NK-92 (cell line): ENCODE measurements around the gene NEU2.

ENCODE experiments used
- DNase-seq: peaks from one replicate; lab custom pipeline; 2025; ENCODE audit not compliant: unreplicated experiment; lab: John Stamatoyannopoulos, UW

NEU2 gene

DNA sequence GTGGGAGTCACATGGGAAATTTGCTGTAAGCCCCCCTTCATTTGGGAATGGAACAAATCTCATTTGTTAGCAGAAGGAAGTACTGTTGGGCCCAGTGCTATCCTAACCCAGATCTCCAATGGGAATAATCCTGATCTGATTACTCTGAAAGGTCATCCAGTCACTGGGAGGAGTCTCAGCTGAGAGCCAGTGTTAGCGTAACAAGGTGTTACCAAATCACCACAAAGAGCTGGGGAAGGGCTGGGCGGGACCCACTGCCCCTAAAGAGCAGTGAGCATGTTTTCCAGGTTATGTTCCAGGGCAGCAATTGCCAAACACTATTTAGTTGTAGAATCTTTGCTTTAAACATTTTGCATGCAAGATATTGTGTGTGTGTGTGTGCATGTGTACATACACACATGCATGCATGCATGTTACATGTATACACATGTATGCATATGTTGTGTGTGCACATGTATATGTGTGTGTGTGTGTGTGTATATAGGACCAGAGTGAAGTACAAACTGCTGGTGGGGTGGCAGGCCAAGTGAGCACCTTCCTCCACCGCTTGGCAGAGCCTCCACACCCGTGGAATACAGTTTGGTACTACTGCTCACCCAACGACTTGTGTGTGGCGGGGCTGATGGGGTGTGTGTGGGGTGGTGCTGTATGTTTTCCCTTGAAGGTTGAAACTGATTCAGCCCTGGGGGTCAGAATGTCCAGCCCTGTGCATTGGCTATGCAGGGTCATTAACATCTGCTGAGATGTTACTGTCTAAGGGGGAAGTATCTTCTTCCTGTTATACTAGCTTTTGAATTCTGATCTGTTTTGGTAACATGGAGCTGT, 42.9 kb downstream of the NEU2 start:
- DNase-seq = no peak

DNA sequence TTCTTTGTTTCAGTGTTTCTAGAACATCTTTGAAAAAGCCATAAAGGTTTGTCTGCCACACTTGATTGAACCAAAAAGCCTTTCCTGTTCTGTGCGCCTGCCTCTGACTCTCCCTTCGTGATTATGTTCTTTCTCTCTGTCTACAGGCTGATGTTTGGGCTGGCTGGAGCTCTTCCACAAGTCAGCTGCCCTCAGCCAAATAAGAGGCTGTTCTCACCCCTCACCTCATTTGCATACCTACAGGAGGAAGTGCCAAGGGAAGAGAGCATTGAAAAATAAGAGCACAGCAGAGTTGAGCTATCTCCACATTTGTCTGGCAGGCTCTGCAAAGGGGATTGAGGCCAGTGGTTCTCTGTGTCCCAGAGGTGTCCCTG, 43.5 kb downstream of the NEU2 start:
- no peak for DNase-seq

DNA sequence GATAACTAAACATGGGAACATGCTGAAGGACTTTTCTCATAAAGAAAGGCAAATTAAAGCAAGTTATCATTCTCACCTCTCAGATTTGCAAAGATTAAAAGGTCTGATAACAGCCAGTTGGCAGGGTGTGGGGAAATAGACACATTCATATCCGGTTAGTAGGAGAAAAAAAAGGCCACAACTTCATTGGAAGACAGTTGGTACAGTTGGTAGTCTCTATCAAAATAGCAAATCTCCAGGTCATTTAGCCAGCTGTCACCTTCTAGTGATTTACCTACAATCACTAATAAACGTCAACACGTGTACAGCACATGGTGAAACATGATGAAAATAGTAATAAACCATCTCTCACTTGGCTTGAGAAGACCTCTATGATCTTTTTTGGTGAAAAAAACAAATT, 44.3 kb downstream of the NEU2 start:
- no peak for DNase-seq

DNA sequence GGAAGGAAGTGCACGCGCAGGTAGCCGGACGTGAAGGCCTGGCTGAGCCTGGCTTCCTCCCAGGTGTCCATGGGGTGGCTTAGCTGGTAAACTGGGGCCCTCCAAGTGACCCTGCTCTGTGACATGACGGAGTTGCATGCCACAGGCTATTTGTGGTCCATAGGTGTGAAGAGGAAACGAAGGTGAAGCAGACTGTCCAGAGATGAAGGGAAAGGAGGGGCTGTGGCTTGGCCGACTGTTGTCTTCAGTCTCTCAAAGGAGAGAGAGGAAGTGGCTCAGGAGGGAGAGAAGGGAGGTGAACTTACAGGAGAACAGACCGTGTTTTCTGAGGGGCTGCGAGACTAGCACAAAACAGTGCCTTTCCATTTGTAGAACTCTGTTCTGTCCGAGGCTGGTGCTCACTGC, 47.0 kb downstream of the NEU2 start:
- no peak for DNase-seq

DNA sequence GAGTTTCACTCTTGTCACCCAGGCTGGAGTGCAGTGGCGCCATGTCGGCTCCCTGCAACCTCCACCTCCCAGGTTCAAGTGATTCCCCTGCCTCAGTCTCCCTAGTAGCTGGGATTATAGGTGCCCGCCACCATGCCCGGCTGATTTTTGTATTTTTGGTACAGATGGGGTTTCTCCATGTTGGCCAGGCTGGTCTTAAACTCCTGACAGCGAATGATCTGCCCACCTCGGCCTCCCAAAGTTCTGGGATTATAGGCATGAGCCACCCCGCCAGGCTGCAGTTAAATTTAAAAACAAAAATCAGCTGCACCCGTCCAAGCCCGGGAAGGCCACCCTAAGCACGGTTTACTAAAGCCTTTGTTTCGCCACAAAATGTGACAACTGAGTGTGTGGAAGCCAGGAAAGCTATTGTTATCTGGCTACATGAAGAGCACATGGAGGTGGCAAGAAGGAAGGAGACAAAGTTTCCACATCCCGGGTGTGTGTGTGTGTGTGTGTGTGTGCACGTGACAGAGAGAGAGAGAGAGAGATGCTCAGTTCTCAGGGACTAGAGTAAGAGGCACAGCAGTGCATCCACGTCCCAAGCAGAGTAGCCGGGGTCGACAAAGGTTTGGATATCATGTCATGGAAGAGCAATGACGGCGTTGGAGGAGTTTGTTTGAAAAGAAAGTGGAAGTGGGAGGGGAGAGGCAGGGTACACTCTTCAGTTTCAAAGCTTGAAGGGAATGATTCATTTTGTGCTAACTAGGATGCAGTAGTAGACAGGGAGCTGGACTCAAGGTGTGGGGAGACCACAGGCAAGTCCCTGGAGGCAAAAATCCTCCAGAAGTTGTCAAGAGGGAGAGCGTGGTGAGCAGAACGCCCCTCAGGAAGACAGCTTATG, 47.7 kb downstream of the NEU2 start:
- DNase-seq = no peak

DNA sequence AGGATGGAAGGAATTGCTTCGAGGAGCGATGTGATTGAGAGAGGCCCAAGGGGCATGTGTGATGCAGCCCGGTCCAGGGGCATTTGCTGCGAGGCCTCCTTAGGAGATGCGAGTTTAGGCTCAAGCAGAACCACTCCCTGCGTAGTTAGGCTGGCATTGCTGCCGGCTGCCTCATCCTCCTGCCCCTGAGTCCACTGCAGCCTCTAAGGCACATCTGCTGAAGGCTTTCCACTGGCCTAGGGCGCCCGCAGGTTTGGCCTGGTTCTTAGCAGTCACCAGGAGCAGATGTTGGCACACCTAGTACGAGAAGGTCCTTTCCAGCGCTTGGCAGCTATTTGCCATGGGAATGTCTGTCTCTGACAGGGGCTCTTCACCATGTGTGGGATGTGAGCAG, 48.4 kb downstream of the NEU2 start:
- DNase-seq = no peak

DNA sequence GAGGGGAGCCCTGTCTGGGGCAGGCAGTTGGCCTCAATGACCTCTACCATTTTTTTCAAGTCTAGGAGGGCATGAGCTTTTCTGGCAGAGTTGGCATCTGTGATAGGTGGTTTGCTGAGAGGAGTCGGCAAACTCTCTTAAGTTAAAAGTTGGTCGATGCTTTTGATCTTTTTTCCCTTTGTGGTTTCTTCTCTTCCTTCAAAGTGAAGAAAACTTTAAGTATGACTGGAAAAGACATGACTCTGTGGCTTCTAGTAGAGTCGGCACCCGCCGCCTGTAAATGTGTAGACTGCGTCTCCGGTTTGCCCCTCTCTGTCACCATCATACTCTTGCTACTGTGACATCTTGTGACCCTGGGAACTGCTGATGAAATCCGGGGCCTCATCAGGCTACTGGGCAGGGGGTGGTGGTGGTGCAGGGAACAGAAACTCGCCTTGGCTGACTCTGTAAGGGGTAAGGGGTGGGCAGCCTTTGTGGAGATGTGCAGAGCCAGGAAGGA, 48.8 kb downstream of the NEU2 start:
- DNase-seq = no peak

DNA sequence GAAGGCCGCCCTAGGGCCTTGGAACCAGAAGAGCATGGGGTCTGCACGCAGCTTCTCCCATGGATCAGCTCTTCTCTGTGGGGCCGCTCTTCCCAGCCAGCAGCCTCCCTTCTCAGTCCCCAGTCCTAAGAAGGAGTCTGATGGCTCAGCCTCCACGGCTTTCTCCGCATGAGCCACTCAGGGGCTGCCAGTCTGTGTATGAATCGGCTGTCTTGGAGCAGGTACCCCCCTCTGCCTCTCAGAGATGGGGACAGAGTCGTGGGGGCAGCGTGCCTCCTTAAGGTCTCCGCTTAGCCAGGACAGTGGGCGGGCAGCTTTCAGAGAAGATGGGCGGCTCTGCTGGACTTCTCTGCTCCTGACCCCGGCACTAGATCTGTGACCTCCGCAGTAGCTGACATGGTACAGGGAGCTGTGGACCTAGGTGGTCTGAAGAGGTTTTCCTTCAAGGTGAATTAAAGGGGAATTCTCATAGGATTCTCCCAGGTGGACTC, 49.3 kb downstream of the NEU2 start:
- no peak for DNase-seq

DNA sequence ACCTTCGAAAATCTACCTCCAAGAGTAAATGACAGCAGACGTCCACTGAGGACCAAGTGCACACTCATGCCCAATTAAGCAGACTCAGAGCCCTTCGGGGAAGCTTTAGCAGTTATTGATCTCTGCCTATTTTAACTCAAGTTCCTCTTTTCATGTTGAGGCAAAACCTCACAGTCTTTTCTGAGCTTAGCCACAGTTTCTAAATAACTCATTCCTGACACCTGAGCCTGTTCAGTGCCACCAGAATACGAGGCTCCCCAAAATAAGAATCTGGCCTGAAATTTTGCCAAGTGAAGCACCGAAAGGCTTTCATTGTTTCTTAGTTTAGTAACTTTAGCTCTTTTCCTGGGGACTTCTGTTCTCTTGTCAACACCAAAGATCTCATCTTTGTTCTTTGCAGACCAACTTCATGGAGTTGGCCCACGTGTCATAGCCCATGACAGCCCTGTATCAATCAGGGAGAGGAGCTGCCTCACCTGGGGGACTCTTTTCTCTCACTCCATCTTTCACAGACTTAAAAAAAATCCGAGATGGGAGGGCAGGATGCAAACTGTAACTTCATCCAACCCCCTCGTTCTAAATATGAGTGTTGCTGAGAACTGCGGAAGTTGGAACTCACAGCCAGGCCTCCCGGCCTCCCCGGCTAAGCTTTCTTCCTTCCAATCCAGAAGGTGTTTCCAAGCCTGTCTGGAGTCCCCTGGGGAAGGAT, 49.9 kb downstream of the NEU2 start:
- DNase-seq = no peak

DNA sequence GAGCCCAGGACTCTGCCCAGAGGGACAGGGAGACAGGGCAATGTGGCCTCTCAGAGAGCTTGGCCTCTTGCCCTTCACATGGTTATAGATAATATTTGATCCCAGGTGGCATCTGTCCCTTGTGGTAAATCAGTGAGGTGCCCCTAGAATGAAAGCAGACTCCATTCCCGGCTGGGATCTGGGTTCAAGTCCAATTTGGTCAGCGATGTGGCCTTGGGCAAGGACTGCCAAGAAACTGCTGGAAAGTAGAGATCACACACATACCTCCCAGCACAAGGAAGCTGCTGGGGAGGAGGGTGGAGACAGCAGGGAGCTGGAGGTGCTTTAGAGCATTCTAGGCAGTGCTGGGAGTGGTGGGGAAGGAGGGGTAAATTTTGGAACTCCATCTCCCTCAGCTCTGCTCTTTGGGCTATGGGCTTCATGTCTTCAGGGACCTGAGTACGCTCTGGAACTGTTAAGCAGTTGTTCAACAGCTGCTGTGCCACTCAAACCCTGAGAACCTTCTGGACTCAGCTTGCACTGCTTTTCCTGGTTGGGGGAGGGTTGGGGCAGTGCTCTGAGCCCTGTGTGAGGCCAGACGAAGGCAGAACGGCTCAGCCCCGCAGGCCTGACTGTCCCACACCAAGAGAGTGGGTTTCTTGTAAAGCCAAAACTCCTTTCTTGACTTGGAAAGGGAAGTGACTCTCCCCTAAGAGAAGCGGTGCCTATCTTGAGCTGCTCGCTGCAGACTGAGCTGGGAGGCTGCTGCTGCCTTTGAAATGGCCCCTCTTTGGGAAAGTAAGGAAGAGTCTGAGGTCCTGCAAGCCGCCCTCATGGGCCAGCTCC, 50.7 kb downstream of the NEU2 start:
- no peak for DNase-seq

DNA sequence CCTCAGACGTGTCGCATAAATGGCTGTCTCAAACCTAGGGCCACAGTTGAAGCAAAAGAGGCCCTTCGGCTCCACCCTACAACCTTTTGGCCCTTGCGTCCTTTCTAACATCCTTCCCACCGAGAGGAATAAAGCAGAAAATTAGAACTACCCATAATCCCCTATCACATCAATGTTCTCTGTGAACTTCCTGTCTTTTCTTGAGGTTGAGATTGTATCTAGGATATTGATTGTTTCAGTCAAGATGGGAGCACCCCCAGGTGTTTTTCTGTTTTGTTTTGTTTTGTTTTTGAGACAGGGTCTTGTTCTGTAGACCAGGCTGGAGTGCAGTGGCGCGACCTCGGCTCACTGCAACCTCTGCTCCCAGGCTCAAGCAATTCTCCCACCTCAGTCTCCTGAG, 51.3 kb downstream of the NEU2 start:
- no peak for DNase-seq

DNA sequence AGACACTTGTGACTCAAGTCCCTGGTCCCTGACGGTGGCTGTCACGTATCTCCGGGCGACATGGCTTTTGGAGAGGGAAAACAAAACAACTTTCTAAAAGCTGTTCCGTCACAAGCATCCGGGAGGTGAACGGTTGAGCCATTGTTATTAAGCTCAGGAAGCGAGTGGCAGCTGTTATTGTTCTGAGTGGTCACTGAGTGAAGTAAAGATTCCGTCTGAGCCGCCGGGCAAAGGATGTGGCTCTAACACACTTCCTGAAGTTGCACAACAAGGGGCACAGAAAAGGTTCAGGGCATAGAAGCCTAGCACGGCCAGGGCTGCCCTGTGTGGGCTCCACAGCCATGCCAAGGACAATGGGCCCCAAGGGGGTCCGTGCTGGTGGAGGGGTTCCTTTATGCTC, 52.0 kb downstream of the NEU2 start:
- no peak for DNase-seq
